GM18519 (cell line): Measurements from ENCODE around the gene STK38L.

Experiments used
- ATAC-seq: cut with Tn5 transposase; IDR thresholded peaks from one replicate; pipeline ENCODE4 v1.9.1; 2021; ENCODE audit warnings: mild to moderate bottlenecking, moderate library complexity; ENCODE audit not compliant: unreplicated experiment, low FRiP score

Gene STK38L

DNA sequence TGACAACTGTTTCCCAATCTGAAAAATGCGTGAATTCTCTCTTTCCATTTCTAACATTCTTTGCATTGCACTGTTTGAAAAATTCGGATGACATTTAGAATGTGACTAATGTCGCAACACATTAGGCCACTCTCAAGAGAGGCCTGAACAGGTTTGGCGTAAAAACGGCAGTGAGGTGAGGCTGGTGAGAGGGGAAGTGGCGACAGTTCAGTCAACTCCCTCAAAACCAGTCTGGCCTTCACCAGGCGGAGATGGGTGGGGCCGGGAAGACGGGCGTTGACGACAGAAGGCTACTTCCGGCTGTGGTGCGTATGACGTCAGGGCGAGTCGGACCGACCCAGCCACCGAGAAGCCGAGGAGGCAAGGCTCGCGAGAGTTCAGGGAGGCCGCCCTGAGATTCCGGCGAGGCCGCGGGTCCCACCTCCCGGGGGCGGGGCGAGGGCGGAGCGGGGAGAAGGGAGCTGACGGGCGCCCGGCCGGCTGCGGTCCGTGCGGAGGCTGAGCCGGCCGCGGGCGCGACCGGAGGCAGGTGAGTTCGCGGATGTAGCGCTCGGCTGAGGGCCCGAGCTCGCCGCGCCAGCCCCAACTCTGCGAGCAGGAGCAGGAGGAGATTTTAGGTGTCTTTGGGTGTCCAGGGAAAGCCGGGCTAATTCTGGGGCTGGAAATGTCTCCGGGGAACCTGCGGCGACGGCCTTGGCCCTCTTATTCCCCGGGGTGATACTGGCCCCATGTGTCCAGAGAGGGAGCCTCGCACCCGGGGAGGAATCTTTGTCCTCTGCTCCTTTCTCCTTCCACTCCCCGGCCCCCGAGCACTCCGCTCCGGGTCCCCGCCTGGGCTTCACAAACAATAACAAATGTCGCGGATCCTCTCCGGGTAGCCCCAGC is at the start of gene STK38L:
Gene STK38L (plus strand): TSS at position 483 of the 885 bp plus-strand sequence. CDS start 53,435 bp downstream, outside the sequence.
- ATAC-seq = peak; percentile 86

DNA sequence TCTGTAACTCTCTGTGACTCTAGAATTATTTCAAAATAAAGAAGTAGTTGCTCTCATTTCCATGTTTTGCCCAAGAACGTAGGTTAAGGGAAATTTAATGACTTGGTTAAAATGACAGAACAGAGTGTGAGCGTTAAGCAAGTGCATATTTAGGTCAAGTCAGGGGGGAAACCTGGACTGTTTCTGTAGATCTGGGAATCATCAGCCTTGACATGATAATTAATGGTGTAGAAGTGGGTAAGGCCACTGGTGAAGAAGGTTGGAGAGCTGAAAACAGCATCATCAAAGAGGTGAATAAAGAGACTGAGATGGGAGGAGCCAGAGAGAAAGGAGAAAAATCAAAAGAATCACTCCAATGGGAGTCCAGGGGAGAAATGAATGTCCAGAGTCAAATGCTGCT is 49.4 kb upstream of the STK38L start:
- ATAC-seq = no peak

DNA sequence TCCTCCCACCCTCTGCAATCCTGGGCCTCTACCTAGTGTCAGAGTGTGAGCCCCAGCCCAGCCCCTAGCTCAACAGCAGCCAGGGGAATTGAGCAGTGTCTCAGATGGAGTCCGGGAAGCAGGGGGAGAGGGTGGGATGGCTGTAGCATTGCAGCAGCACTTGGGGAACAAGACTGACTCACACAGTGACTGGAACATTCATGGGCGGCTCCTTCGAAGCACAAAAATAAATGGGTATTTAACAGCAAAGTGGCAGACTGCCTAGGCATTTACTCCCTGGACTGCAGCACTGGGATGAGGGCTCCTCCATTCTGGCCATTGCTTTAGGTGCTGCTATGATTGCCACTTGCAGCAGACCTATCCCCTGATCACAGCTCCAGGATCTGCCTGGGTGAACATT is 46.0 kb upstream of the STK38L start:
- no peak for ATAC-seq

- no peak for ATAC-seq
Measured at GRCh38 chr12:27199638-27200300, 44.3 kb upstream of the STK38L start.

GRCh38 chr12:27201169-27201568 is 42.9 kb upstream of the STK38L start:
- ATAC-seq = no peak

DNA sequence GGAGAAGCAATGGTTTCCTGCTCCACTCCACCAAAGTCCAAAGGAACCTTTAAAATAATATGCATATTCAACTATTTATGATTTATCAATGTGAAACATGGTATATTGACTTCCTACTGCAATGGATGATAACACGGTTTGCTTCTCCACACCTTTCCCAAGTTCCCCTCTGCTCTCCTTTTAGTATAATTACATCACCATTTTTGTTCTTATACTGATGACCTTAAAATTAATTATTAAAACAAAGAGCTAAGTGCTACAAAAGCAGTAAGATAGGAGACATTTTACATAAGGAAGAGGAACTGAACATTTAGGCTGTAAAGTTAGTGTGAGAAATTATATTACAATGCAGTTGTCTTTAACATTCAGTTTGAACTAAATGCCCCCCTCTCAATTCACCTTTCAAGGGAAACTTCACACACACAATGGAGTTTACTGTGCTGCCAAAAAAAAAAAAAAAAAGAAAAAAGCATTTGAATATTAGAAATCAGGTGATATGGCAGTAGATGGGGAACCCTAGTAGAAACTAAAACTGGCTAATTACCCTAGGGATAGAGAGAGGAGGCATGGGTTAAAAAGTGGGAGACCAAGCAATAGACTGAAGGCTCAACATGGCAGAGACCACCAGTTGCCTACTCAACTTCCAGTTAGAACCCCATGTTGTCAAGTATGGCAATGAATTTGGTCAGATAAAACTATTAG is 37.1 kb upstream of the STK38L start:
- no peak for ATAC-seq

GRCh38 chr12:27207615-27208413 is 36.3 kb upstream of the STK38L start:
- ATAC-seq = peak; percentile 88

DNA sequence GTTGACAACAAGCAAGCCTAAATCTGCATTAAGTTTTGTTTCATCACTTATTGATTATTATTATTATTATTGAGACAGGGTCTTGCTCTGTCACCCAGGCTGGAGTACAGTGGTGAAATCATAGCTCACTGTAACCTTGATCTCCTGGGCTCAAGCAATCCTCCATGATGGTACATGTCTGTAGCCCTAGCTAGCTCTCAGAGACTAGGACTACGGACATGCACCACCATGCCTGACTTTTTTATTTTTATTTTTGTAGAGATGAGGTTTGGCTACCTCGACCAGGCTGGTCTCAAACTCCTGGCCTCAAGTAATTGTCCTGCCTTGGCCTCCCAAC is 35.7 kb upstream of the STK38L start:
- peak; percentile 28 for ATAC-seq

DNA sequence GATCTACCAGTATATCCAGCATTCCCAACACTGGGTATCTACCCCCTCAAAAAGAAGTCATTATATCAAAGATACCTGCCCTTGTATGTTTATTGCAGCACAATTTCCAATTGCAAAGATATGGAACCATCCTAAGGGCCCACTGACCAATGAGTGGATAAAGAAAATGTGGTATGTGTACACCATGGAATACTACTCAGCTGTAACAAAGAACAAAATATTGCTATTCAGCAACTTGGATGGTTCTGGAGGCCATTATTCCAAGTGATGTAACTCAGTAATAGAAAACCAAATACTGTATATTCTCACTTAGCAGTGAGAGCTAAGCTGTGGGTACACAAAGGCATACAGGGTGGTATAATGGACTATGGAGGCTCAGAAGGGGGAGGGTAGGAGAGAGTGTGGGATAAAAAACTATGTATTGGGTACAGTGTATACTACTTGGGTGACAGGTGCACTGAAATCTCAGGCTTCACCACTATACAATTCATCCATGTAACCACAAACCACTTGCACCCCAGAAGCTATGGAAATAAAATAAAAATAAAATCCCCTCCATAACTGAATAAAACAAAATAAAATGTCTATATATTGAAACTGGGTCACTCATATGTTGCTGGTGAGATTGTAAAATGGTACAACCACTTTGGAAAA is 34.7 kb upstream of the STK38L start:
- ATAC-seq = no peak

- ATAC-seq = no peak
Measured at GRCh38 chr12:27210187-27210586, 33.9 kb upstream of the STK38L start.

GRCh38 chr12:27212861-27213260 is 31.2 kb upstream of the STK38L start:
- ATAC-seq = no peak

- no peak for ATAC-seq
Measured at GRCh38 chr12:27213304-27213703, 30.8 kb upstream of the STK38L start.

DNA sequence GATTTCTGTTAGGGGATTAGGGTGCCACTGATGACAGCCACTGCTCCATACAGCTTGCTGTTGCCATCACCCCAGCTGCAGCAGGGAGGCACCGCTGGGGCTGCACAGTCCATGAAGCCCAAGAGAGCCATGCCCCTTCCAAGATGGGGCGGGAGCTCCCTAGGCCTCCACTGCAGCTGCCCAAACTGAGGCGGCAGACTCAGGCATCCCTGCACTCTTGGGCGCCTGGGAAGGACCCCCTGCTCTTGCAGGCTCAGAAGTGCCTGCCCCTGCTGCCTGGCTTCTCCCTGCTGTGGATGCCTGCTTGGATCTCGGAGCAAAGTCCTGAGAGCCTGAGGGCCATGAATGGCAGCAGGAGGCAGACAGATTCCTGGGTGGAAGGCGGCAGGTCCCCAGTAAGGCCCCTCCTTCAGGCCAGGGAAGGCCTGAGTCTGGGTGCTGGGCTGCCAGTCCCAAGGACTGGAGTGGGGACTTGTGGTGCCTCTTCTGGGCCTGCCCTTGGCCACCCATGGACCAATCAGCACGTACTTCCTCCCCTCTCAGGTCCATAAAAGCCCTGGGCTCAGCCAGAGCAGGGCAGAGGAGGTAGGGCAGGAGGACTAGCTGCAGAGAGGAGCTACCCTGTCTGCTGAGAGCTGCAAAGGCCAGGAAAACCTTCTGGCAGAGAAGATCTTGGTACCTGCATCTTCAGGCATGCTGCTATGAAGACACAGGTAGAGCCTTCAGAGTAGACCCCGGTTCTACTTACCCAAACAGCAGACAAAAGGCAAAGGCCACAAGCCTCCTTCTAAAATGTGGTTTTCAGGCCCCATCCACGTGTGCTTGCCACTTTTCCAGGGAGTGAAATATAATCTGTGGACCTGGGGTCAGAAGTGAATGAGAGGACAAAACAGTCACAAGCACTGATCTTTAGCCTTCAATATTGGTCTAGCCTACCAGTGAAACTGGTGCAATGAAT is 30.0 kb upstream of the STK38L start:
- no peak for ATAC-seq

DNA sequence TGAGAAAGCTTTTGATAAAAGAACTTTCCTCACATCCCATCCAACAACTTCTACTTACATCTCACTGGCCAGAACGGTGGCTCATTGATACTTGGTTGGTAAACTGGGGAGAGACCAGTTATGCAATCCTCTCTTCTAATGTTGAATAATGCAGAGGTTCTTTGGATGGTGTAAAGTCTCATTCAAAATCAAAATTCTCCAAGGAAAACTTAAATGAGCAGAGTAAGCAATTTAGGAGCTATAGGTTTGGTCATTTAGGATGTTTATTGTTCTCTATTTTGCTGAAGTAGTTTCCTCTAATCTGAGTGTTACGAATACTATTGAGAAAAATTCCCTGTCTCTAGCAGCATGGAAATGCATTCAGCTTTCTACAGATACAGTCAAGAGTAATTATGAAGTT is 26.5 kb upstream of the STK38L start:
- no peak for ATAC-seq

DNA sequence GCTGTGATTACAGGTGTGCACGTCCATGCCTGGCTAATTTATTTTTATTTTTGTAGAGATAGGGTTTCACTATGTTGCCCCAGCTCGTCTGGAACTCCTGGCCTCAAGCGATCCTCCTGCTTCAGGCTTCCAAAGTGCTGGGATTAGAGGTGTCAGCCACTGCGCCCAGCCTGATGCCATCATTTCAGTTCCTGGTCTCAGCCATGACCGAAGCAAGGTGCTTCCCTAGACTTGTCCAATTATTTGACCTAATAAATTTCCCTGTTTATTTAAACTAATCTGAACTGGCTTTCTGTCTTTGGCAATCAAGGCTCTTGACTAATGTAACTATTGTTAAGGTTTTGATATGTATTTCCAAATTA is 24.4 kb upstream of the STK38L start:
- no peak for ATAC-seq

GRCh38 chr12:27220055-27220987 is 23.8 kb upstream of the STK38L start:
- peak; percentile 58 for ATAC-seq

DNA sequence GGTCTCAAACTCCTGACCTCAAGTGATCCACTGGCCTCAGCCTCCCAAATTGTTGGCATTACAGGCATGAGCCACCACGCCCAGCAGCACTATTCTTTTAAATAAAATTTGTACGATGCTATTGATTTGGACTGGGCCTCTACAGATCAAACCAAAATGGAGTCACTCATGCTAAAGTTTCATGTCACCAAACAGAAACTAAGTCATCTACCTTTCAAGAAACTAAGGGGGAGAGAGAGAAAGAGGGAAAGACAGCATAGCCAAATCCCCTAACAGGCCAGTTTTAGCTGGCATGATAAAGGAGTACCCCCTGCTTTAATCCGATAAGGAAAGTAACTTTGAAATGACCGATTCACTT is 23.1 kb upstream of the STK38L start:
- ATAC-seq = no peak
